Femur (tissue), 1 donor: ENCODE results near the gene PLEKHA5.
A peak's percentile ranks its signal among the peaks of the same experiment; 100 is the strongest.
"Not testable (repeated sequence)": the region's sequence is repeated elsewhere in the genome, so short reads cannot be mapped to it uniquely, and the experiment has no call there.

Experiments used
- DNase-seq: peaks from one replicate; pipeline ENCODE4 v3.0.0-alpha.2; 2017

Gene PLEKHA5

GRCh38 chr12:19412844-19413243, 283.3 kb downstream of the PLEKHA5 start:
- DNase-seq, result peak; percentile 59

DNA sequence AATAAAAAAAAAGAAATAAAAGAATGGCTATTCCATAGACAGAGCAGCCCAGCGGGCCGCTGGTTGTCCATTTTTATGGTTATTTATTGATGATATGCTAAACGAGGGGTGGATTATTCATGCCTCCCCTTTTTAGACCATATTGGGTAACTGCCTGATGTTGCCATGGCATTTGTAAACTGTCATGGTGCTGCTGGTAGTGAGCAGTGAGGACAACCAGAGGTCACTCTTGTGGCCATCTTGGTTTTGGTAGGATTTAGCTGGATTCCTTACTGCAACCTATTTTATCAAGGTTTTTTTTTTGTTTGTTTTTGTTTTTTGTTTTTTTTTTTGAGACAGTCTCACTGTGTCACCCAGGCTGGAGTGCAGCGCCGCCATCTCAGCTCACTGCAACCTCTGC, 284.0 kb downstream of the PLEKHA5 start:
- DNase-seq, result not testable (repeated sequence)

DNA sequence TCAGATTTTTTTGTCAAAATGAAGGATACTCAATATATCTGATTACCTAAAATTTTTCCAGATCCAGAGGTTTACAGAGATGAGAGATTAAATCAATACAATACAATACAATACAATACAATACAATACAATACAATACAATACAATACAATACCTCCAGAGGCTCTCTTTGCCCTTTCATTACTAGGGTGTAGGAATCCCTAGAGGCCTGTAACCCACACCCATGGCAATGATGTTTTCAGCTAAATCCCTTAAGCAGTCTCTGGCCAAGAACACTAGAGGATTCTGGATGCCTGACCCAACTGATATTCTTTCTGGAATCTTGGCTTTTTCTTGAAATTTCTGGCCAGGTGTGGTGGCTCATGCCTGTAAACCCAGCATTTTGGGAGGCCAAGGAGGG, 286.0 kb downstream of the PLEKHA5 start:
- no peak for DNase-seq

DNA sequence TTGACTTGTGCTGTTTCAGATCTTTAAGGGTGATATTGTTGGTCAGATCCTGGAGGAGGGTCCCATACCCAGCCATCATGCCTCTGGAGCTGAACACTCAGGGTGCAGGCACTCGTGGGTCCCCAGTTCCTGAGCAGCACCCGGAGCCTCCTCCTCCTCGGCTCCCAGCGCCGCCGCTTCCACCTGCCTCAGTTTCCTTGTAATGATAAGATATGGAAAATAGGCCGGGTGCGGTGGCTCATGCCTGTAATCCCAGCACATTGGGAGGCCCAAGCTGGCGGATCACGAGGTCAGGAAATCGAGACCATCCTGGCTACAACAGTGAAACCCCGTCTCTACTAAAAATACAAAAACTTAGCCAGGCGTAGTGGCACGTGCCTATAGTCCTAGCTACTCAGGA, 289.6 kb downstream of the PLEKHA5 start:
- no peak for DNase-seq

- DNase-seq, result no peak
Measured at GRCh38 chr12:19421503-19422282, 292.2 kb downstream of the PLEKHA5 start.

- no peak for DNase-seq
Measured at GRCh38 chr12:19423166-19423930, 293.8 kb downstream of the PLEKHA5 start.
